HG02798 (cell line): ENCODE measurements around the gene TANGO6.
A peak's percentile ranks its signal among the peaks of the same experiment; 100 is the strongest.

ENCODE experiments used
- ATAC-seq: cut with Tn5 transposase; IDR thresholded peaks from one replicate; pipeline ENCODE4 v1.9.1; 2021; ENCODE audit warnings: mild to moderate bottlenecking; ENCODE audit not compliant: unreplicated experiment, poor library complexity

The TANGO6 gene

DNA sequence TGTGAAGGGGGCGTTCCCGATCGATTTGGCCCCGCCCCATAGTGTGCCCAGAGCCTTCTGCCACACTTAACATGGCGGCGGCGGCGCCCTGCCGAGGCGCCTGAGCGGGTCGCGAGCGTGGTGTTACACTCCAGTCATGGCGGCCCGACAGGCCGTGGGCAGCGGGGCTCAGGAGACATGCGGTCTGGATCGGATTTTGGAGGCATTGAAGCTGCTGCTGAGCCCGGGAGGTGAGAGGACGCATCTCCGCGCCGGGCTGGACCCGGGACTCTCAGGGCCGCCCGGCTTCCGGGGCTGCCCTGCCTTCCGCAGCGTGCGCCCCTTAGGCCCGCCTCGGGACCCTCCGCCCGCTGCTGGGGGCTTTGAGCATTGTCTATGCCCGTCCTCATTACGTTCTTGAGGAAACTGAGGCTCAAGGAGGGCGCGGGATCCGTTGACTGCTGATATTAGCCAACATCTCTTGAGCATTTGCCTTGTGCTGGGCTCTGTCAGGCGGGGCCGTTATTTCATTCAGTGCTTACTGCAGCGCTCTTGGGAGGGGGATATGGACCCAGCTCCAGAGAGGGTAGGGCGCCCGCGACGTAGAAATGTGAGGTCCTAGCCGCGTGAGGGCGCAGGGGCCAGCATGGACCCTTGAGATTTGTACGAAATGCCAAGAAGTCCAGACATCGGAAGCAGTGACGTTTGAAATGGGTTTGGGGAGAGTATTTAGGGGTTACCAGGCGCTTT, at the start of gene TANGO6:
TSS of gene TANGO6 (plus strand) at position 50 of the 729 bp plus-strand sequence. CDS start at position 137, 87 bp downstream.
- peak; percentile 92 for ATAC-seq

DNA sequence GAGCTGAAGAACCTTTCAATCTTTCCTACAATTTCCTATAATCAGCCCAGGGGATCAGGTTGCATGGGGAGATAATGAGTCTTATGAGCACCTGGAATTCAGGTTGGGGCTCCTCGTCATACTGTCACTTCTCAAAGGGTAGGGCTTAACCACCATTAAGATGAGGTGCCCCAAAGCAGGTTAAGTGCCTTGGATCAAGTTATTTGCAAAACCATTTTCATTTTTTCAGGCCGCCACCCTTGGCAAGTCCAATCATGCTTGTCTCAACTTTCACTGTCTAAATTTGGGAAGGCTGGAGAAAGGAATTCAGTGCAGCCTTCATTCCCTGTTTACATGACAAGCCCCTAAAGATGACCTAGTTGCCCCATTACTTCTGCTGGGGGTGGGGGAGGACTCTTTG, 44.9 kb upstream of the TANGO6 start:
- no peak for ATAC-seq

DNA sequence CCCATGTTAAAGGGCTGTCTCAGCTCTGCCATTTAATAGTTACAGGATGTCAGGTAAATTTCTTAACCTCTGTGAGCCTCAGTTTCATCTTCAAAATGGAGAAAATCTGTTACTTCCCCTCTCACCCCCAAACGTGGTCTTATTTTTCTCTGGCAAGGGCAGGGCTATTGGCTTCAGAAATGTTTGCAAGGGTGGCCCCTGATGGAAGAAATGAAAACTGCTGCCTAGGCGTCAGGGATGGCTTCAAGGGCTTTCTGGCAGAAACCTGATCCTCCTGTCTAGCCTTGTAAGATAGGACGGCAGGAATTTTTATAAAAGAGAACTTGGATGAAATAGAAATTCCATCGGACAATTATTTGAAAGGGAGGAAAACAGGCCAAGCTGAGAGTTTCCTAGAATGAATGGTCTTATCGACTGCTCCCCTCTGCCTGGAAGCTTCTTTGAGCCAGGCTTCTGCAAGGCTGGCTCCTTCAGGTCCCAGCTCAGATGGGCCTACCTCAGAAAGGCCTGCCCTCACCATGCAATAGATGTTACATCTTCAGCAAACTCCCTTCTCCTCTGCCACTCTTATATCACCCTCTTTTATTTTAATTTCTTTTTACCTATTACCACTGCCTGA, 43.0 kb upstream of the TANGO6 start:
- ATAC-seq, result peak; percentile 59

DNA sequence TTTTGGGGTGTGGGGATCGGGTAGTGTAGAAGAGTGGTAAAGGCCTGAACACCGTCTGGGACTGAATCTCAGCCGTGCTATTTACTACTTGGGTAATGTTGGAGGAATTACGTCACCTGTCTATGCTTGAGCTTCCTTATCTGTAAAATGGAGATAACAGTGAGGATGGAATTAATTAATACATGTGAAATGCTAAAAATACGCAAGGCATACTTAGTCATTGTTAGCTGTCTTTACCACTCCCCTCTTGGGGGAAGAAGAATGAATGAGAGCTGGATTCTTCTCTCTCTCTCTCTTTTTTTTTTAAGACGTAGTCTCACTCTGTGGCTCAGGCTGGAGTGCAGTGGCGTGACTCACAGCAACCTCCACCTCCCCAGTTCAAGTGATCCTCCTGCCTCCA, 41.1 kb upstream of the TANGO6 start:
- ATAC-seq, result no peak

DNA sequence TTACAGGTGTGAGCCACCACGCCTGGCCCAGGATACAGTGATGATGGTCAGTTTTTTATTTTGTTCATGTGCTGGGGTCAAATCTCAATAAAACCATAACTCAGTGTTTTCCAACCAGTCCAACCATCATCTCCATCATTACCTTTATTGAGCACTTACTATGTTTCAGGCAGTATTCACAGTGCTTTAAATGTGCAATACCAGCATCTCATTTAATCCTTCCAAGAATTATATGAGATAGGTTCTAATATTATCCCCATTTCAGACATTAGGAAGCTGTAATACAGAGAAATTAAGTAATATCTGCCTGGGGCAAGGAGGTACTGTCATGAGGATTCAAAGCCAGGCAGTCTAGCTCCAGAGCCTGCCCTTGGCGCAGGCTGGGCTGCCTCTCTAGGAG, 36.9 kb upstream of the TANGO6 start:
- no peak for ATAC-seq

DNA sequence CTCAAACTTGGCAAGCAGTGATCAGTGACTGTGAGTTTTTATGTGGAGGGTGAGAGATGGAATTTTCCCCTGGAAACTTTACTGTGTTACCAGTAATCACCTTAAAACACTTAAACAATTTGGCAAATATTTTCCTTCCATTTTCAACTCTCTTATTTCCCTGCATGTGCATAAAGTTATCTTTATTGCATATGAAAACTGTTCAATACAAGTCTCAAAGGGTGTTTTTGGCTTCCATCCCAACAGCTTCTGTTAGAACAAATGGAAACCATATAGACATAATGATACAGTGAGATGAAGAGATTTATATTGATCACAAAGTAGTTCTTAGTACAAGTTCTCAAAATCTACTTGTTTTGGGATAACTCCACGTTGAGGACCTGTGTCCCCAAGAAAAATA, 36.4 kb upstream of the TANGO6 start:
- ATAC-seq, result no peak

DNA sequence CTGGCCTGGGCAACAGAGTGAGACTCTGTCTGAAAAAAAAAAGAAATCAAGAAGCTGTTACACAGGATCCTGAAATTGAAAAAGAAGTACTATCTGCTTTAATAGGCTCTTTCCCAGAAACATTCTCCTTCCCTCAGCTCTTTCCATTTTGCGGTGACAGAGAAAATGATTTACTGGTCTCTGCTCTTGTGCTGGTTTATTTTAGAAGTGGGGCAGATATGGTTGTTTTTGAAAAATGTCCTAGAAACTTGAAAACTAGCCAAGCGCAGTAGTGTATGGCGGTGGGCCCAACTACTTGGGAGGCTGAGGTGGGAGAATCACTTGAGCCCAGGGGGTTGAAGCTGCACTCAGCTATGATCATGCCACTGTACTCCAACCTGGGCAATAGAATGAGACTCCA, 28.8 kb upstream of the TANGO6 start:
- no peak for ATAC-seq

DNA sequence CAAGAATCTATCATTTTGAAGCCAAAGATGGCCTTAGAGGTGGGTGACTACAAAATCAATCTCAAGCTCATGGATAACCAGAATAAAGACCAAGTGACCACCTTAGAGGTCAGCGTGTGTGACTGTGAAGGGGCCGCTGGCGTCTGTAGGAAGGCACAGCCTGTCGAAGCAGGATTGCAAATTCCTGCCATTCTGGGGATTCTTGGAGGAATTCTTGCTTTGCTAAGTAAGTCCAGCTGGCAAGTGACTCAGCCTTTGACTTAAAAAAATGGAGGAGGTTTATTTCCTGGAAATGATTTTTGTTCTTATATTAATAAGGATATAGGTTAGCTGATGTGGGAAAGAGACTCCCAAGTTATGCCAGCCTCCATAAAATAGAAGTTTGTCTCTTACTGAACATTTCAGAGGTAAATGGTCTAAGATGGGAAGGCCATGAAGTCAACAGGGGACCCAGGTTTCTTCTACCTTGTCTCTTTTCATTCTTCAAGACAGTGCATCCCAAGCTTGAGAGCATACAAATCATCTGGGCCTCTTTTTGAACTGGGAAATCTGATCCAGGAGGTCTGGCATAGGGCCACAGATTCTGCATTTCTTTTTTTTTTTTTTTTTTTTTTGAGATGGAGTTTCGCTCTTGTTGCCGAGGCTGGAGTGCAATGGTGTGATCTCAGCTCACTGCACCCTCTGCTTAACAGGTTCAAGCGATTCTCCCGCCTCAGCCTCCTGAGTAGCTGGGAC, 19.8 kb upstream of the TANGO6 start:
- ATAC-seq, result no peak

DNA sequence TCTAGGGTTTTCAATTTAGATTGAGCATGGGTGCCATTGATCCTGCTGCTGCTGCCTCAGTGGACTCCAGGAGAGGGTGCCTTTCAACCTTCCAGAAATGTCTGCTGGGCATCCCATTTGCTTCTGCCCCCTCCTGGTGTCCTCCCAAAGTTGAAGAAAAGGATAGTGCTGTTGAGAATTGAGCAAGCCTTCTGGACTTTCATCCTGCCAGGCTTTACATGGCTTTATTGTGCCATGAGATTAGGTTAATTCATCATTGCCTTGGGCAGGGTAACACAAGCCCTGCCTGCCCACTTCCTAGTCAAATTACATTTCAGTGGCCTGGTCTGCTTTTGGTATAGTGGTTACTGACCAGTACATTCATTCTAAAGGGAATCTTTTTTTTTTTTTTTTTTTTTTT, 17.9 kb upstream of the TANGO6 start:
- ATAC-seq, result no peak

DNA sequence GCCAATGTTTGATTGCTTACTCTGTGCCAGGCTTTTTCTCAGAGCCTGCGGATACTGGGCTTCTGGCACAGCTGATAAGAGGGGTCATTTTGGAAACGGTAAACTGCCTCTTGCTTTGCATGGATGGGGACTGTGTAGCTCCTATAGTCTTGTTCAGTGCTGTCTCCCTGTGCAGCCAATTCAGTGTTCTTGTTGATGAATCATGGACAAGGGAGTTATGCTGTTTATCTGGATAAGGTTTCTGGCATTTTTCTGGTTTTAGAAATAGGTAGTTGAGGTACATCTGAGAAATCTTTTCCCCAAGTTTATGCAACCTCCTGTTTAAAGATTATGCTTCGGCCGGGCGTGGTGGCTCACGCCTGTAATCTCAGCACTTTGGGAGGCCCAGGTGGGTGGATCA, 16.7 kb upstream of the TANGO6 start:
- no peak for ATAC-seq

DNA sequence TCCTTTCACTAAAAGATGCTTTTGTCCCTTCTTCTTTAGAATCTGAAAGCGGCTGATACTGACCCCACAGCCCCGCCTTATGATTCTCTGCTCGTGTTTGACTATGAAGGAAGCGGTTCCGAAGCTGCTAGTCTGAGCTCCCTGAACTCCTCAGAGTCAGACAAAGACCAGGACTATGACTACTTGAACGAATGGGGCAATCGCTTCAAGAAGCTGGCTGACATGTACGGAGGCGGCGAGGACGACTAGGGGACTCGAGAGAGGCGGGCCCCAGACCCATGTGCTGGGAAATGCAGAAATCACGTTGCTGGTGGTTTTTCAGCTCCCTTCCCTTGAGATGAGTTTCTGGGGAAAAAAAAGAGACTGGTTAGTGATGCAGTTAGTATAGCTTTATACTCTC, 10.1 kb upstream of the TANGO6 start:
- ATAC-seq, result no peak

DNA sequence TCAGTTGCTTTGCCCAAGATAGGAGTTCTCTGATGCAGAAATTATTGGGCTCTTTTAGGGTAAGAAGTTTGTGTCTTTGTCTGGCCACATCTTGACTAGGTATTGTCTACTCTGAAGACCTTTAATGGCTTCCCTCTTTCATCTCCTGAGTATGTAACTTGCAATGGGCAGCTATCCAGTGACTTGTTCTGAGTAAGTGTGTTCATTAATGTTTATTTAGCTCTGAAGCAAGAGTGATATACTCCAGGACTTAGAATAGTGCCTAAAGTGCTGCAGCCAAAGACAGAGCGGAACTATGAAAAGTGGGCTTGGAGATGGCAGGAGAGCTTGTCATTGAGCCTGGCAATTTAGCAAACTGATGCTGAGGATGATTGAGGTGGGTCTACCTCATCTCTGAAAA, 8.8 kb upstream of the TANGO6 start:
- ATAC-seq, result no peak

DNA sequence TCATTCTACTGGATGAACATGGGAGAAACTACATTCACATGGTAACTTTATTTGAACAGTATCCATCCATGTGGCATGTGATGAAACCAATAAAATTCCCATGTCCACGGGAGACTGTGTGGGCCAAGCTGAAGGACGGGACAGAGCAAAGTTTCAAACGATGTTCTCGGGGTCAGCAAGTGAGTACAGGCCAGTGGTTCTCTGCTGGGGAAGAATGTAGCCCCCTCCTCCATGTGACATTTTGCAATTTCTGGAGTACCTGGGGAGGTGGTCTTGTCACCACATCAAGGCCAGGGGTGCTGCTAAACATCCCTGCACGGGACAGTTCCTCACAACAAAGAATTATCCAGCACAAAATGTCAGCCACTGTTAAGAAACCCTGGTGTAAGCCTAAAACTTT, 7.4 kb upstream of the TANGO6 start:
- ATAC-seq, result no peak

DNA sequence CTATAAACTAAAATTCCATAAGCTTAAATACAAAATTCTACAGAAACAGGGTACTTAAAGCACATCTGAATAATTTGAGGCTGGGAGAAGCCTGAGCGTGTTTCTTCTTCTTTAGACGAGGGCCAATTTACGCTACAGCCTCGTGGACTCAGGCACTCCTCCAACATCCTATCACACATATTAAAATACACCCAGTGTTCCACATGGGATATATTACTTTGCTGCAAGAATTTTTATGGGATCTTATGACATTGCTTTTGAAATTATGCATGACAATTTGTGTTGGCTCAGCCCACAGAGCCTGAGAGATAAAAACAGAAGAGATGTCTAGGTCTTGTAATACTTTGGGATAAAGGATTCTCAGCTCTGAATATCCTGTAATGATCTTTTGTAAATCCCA, 3.5 kb upstream of the TANGO6 start:
- ATAC-seq, result no peak

DNA sequence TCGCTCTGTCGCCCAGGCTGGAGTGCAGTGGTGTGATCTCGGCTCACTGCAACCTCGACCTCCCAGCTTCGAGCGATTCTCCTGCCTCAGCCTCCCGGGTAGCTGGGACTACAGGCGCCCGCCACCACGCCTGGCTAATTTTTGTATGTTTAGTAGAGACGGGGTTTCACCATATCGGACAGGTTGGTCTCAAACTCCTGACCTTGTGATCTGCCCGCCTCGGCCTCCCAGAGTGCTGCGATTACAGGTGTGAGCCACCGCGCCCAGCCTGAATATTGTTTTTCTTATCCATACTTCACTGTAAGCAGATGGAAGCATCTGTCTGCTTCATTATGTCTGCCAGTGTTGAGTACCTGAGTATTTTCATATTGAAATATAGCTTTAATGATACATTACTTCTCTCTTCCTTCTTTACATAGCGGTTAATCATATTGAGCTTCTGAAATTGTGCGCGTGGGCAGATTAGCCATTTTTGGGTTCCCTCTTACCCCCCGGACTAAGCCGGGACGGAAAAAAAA, 308 bp upstream of the TANGO6 start:
- peak; percentile 7 for ATAC-seq

DNA sequence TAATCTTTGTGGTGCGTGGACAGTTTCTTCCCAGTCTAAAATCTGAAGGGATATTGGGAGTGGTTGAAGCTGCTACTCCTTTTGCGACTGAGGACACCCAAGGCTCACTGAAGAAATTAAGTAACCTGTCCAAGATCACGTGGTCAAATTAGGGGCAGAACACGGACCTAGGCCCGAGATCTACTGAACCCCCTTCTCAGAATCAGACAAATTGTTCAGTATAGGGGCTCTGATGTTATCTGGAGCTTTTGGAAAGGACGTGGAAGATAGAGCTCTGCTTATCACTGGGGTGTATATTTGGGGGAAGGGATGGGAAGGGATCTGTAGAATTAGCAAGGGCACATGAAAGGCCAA, 857 bp downstream of the TANGO6 start:
- ATAC-seq, result no peak

DNA sequence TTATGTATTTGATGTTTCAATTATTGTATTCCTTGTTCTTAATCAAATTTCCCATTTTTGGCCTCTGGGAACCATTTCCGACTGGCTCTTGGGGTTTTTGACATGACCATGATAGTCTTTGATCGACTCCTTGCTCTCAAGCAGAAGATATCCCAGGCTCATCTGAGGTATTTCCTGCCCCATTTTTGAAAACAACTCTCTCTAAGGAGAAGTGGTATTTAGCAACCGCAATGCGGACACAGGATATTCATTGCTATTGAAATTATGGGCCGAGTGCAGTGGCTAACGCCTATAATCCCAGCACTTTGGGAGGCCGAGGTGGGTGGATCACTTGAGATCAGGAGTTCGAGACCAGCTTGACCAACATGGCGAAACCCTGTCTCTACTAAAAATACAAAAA, 5.5 kb downstream of the TANGO6 start:
- no peak for ATAC-seq

DNA sequence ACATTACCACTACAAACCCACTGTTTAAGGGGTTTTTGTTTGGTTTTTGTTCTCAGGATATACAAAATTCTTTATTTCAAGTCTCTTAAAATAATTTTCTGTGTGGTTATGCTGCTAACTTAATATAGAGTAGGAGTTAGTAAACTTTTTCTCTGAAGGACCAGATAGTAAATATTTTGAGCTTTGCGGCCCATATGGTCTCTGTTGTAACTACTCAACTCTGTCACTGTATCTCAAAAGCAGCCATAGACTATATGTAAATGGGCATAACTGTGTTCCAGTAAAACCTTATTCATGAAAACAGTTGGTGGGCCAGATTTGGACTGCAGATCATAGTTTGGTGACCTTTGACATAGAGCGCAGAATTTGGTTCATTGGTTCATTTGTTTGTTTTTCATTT, 7.2 kb downstream of the TANGO6 start:
- ATAC-seq, result no peak

DNA sequence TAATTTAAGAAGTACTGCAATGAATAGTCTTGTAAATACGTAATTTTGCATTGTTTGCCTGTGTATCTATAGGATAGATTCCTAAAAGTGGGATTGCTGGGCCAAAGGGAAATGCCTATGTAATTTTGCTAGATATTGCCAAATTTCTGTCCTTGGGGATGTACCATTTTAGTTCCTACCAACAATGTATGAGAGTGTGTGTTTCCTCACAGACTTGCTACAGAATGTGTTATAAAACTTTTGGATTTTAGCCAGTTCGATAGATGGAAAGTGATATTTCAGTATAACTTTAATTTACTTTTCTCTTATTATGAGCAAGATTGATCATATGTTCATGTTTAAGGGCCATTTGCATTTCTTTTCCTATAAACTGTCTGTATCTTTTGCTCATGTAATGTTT, 8.3 kb downstream of the TANGO6 start:
- ATAC-seq, result no peak

DNA sequence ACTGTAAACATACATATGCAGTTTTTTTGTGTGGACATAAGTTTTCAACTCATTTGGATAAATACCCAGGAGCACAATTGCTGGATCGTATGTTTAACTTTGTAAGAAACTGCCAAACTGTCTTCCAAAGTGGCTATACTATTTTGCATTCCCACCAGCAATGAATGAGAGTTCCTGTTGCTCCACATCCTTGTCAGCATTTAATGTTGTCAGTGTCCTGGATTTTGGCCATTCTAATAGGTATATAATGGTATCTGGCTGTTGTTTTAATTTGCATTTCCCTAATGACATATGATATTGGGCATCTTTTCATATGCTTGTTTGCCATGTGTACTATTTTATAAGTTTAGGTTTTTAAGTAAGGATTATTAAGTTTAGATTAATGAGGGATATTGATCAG, 14.1 kb downstream of the TANGO6 start:
- no peak for ATAC-seq

DNA sequence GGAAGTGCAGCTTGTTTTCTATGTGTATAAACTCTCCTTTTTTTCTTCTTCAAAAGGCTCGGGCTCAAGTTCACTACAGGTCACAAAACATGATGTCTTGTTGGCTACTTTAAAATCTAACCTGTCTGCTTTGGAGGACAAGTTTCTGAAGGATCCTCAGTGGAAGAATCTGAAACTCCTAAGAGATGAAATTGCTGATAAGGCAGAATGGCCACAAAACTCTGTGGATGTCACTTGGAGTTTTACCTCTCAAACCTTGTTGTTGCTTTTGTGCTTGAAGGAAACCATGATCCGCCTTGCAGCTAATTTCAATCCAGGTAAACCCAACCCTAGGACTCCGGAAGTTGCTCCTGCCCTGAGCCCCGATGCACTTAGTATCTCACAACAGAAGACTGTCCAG, 16.5 kb downstream of the TANGO6 start:
- ATAC-seq, result no peak
